Endothelial cell of umbilical vein (primary cell): ENCODE results near the gene ZEB1.

Source experiments
- EZH2 ChIP-seq: IDR thresholded peaks from 2 replicates; pipeline ENCODE4 v1.6.1; 2012; ENCODE audit warnings: borderline replicate concordance, low read depth, mild to moderate bottlenecking, moderate library complexity, low read length, inconsistent platforms; ENCODE audit not compliant: severe bottlenecking
- FOS ChIP-seq: IDR thresholded peaks from 2 replicates; pipeline ENCODE4 v1.6.1; 2011; ENCODE audit warnings: mild to moderate bottlenecking, low read length, moderate library complexity, borderline replicate concordance; ENCODE audit not compliant: insufficient read depth
- JUN ChIP-seq: IDR thresholded peaks from 2 replicates; pipeline ENCODE4 v1.6.1; 2011; ENCODE audit warnings: borderline replicate concordance, low read depth; ENCODE audit not compliant: insufficient read length, insufficient read depth
- MYC ChIP-seq: IDR thresholded peaks from one replicate; pipeline ENCODE4 v1.6.1; 2011; ENCODE audit warnings: mild to moderate bottlenecking, low read depth, low read length
- POLR2A ChIP-seq: IDR thresholded peaks from 2 replicates; pipeline ENCODE4 v1.6.1; 2012; ENCODE audit warnings: low read depth, mild to moderate bottlenecking, control low read depth, low read length
- POLR2AphosphoS5 ChIP-seq: IDR thresholded peaks from 2 replicates; pipeline ENCODE4 v1.6.1; 2012; ENCODE audit warnings: low read depth, mild to moderate bottlenecking, control low read depth, low read length, moderate library complexity; ENCODE audit not compliant: insufficient read depth
- TF ChIP-seq, protein P1 (sequence below), 2 donors: IDR thresholded peaks; 1 replicate in 1 of 2; 2 replicates in 1 of 2; pipeline ENCODE4 v1.5.1; 2011; ENCODE audit warnings: low read length in 2 of 2, mild to moderate bottlenecking in 2 of 2, moderate library complexity in 2 of 2, control low read depth in 1 of 2, inconsistent platforms in 1 of 2, low read depth in 1 of 2; ENCODE audit not compliant: insufficient read depth in 1 of 2; ENCODE audit errors: extremely low read depth in 1 of 2
- TF ChIP-seq, protein P2 (sequence below): IDR thresholded peaks from 2 replicates; pipeline ENCODE4 v1.6.1; 2011; ENCODE audit not compliant: insufficient read depth, insufficient read length

DNA sequence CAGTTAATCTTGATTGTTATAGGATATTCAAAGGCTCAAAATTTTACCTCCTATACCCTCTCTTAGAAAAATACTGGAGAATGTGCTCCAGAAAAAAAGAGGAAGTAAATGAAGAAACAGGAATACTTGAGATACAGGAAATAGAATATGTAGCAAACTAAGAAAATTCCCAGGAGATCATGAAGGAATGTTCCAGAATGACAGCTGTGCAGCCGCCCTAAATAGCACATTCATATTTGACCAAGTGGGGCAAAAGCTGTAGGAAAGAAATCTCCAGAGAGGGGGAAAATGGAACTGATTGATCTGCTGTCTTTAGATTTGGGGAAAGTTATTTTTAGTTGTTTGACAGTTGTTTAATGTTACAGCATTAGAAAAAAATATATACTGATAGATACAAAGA lies 46.2 kb upstream of the ZEB1 start:
- no peak for TF ChIP-seq MYC
- no peak for TF ChIP-seq EZH2
- no peak for TF ChIP-seq POLR2AphosphoS5
- TF ChIP-seq, protein P1, sequence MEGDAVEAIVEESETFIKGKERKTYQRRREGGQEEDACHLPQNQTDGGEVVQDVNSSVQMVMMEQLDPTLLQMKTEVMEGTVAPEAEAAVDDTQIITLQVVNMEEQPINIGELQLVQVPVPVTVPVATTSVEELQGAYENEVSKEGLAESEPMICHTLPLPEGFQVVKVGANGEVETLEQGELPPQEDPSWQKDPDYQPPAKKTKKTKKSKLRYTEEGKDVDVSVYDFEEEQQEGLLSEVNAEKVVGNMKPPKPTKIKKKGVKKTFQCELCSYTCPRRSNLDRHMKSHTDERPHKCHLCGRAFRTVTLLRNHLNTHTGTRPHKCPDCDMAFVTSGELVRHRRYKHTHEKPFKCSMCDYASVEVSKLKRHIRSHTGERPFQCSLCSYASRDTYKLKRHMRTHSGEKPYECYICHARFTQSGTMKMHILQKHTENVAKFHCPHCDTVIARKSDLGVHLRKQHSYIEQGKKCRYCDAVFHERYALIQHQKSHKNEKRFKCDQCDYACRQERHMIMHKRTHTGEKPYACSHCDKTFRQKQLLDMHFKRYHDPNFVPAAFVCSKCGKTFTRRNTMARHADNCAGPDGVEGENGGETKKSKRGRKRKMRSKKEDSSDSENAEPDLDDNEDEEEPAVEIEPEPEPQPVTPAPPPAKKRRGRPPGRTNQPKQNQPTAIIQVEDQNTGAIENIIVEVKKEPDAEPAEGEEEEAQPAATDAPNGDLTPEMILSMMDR (IDR thresholded peaks at IDR 0.05; ENCODE audit: extremely low read depth in 1 of 2, insufficient read depth in 1 of 2, low read depth in 1 of 2, low read length in 2 of 2) = no peak
- TF ChIP-seq, protein P2, sequence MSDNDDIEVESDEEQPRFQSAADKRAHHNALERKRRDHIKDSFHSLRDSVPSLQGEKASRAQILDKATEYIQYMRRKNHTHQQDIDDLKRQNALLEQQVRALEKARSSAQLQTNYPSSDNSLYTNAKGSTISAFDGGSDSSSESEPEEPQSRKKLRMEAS = no peak
- TF ChIP-seq POLR2A = no peak
- TF ChIP-seq JUN = no peak
- TF ChIP-seq FOS = no peak
